HG02943 (cell line): ENCODE results near the gene PRR18.
A peak's percentile ranks its signal among the peaks of the same experiment; 100 is the strongest.

Source experiments
- ATAC-seq: cut with Tn5 transposase; IDR thresholded peaks from one replicate; pipeline ENCODE4 v1.9.1; 2021; ENCODE audit warnings: mild to moderate bottlenecking, low read depth, moderate library complexity; ENCODE audit not compliant: unreplicated experiment

Gene PRR18

DNA sequence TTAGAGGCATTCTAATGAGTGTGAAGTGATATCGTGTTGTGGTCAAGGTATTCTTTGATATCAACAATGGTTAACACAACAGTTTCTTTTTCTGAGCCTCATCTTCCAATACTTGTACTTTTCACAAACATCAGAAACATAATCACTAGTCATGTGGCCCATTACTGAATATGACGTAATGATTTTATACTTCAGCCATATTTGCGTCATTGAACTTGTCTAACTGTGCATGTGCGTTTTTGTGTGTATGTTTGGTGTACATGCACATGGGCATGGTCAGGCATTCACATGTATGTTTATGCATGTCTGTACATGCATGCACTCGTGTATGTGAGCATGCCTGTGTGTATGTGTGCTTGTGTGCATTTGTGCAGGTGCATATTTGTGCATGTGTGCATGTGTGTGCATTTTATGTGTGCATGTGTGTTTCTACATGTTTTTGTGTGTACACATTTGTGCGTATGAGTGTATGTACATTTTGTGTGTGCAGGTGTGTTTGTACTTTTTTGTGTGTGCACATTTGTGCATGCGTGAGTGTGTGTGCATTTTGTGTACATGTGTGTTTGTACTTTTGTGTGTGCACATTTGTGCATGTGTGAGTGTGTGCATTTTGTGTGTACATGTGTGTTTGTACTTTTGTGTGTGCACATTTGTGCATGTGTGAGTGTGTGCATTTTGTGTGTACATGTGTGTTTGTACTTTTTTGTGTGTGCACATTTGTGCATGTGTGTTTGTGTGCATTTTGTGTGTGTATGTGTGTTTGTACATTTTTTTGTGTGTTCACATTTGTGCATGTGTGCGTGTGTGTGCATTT lies 29.4 kb downstream of the PRR18 start:
- no peak for ATAC-seq

DNA sequence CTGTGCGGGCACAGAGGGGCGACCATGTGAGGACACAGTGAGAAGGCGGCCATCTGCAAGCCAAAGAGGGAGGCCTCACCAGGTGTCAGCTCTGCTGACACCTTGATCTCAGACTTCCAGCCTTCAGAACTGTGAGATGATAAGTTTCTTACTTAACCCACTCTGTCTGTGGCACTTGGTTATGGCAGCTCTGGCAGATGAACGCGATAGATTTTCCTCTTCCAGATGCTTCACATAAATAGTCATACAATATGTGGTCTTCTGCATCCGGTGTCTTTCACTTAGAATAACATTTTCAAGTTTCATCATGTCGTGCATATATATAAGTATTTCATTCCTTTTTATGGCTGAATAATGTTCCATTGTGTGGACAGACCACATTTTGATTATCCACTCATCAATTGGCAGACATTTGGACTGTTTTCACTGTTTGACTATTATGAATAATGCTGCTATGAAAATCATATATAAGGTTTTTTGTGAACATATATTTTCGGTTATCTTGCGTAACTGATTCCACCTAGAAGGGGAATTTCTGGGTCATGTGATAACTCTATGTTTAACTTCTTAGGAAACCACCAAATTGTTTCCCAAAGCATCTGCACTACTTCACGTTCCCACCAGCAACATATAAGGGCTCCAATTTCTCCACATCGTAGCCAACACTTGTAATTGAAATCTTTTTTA lies 30.2 kb downstream of the PRR18 start:
- no peak for ATAC-seq

GRCh38 chr6:166277018-166277417 lies 31.2 kb downstream of the PRR18 start:
- ATAC-seq = no peak

DNA sequence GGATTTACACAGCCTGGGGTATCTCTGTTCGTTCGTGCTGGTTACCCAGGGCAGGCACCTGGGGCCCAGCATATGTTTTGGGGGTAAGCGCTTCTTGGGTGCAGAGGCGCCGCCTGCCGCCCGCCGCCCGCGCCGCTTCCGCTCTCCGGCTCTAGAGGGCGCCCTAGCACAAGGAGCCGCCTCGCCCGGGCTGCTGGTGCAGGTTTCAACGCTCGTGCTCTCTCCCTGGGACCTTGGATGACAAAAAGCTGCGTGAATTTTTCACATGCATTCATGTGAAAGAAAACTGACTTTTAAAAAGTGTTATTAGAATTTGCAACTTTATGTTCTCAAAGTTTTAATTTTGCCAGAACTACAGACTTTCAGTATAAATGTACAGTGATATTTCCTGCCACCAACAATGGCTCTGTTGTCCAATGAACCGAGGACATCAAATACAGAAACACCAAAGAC lies 32.5 kb downstream of the PRR18 start:
- peak; percentile 87 for ATAC-seq

GRCh38 chr6:166274739-166275370 lies 33.3 kb downstream of the PRR18 start:
- no peak for ATAC-seq

DNA sequence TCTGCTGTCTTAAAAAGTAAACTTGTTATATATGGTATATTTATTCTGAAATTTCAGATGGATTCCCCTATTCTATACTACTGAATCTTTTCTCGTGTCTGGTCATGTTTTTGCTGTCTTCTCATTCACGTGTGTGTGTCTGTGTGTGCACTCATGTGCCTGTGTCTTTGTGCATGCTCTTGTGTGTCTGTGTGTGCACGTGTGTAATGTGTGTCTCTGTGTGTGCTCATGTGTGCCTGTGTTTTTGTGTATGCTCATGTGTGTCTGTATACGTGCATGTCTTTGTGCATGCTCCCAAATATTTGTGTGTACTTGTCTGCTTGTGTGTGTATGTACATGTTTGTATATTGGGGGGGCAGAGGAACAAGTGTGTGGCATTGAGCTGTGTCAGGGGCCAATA lies 34.0 kb downstream of the PRR18 start:
- ATAC-seq = no peak

- ATAC-seq = no peak
Measured at GRCh38 chr6:166271376-166271765, 36.8 kb downstream of the PRR18 start.

GRCh38 chr6:166270706-166271375 lies 37.4 kb downstream of the PRR18 start:
- ATAC-seq = no peak

DNA sequence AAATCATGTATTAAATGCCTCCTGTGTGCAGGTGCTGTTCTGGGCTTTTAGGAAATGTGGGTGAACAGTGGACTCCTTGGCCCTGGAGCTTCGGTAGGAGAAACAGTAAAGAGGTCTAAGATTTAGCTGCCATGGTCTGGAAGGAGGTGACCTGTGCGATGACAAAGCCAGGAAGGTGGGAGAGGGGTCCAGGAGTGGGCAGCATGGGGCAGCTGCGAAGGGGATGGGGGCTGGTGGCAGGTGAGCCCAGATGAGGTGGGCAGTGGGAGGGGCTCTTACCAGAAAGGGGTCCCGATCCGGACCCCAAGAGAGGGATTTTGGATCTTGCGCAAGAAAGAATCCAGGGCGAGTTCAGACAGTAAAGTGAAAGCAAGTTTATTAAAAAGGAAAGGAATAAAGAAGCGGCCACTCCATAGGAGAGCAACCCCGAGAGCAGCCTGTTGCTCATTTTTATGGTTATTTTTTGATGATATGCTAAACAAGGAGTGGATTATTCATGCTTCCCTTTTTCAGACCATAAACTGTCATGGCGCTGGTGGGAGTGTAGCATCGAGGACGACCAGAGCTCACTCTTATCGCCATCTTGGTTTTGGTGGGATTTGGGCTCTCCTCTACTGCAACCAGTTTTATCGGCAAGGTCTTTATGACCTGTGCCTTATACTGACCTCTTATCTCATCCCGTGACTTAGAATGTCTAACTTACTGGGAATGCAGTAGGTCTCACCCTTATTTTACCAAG lies 38.7 kb downstream of the PRR18 start:
- ATAC-seq = no peak

DNA sequence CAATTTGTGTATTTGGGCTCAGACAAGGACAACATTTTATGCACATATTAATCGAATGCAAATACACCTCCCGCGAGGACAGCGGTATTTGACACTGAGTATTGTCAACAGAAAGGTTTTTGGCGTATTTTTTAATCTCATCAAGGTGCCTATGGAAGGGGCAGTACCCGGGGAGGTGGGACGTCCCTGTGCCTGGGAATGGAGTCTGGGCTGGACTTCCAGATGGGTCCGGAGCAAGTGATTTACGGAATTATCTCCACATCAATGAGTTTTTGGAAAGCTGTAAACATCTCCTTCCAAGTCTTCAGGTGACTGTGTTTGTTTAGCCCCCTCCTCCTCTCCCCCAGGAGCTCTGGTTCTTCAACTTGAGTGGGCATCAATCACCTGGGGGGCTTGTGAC lies 39.8 kb downstream of the PRR18 start:
- no peak for ATAC-seq

GRCh38 chr6:166267526-166267925 lies 40.7 kb downstream of the PRR18 start:
- ATAC-seq = no peak

GRCh38 chr6:166266336-166266735 lies 41.9 kb downstream of the PRR18 start:
- ATAC-seq = no peak

DNA sequence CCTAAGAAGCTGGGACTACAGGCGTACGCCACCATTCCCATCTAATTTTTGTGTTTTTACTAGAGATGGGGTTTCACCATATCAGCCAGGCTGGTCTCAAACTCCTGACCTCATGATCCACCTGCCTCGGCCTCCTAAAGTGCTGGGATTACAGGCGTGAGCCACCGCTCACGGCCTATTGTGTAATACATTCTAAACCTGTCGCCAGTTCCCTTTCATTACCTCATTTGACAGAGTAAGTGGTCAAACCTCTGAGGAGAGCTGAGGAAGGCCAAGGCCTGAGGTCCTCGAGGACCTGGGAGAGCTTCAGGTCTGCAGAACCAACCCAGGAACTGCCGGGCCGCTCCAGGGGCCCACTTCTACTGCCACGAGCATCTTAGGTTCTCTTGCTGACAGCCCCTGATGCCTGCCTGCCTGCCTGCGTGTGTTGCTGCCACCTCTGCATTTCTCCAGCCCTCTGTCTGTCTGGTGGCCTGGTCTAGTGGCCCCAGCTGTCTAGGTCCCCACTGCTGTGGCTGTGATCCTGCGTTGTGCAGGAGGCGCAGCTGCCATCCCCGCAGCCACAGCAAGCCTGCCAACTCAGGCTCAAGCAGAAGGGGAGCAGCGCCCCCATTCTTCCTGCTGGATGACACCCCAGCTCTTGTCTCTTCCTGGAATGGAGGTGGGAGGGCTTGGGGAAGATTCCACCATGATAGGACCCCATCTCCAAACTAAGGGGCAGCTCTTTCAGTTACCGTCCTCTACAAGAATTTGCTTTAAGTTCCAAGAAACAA lies 45.3 kb downstream of the PRR18 start:
- no peak for ATAC-seq

GRCh38 chr6:166259296-166259977 lies 48.8 kb downstream of the PRR18 start:
- no peak for ATAC-seq

- peak; percentile 57 for ATAC-seq
Measured at GRCh38 chr6:166258854-166259276, 49.3 kb downstream of the PRR18 start.

GRCh38 chr6:166257911-166258318 lies 50.3 kb downstream of the PRR18 start:
- ATAC-seq = no peak
